GM12874 (cell line): ENCODE results near the gene LGALS7.

Experiments used
- TF ChIP-seq, protein P1 (sequence below): IDR thresholded peaks from 2 replicates; pipeline ENCODE4 v1.5.1; 2011; ENCODE audit warnings: low read depth, mild to moderate bottlenecking, control low read depth, low read length, moderate library complexity; ENCODE audit not compliant: insufficient read depth

The LGALS7 gene

DNA sequence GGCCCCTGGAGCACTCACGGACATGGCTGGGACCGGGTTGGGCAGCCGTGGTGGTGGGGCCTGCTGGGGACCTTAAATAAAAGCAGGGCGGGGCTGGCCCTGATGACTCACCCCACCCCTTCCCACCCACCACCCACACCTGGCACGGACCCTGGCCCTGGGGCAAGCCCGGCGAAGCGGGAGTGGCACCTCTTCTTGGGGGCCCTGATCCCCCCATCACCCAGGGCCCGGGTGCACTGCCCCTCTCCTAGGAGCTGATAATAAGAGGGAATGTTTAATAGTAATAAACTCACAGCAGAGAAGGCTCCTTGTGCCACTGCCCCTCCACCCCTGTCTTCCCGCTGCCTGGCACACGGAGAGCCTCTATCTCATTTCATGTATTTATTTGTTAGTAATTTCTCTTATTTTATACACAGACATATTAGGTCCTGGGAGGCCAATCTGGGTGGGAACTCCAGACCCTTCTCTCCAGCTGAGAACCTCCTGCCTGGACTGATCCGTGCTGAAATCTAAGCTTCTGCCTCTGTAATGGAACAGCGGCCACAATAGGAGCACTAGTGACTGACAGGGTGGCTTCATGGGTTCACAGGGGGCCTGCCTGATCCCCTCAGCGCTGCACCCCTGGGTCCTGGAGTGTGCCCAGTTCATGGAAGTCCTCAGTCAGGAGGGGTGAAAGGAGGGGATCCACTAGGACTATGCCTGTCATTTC is at the start of gene LGALS7:
LGALS7 (minus strand) TSS at position 49 of the 709 bp plus-strand sequence; CDS start at position 24, 25 bp downstream.
- TF ChIP-seq, protein P1, sequence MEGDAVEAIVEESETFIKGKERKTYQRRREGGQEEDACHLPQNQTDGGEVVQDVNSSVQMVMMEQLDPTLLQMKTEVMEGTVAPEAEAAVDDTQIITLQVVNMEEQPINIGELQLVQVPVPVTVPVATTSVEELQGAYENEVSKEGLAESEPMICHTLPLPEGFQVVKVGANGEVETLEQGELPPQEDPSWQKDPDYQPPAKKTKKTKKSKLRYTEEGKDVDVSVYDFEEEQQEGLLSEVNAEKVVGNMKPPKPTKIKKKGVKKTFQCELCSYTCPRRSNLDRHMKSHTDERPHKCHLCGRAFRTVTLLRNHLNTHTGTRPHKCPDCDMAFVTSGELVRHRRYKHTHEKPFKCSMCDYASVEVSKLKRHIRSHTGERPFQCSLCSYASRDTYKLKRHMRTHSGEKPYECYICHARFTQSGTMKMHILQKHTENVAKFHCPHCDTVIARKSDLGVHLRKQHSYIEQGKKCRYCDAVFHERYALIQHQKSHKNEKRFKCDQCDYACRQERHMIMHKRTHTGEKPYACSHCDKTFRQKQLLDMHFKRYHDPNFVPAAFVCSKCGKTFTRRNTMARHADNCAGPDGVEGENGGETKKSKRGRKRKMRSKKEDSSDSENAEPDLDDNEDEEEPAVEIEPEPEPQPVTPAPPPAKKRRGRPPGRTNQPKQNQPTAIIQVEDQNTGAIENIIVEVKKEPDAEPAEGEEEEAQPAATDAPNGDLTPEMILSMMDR, result no peak

DNA sequence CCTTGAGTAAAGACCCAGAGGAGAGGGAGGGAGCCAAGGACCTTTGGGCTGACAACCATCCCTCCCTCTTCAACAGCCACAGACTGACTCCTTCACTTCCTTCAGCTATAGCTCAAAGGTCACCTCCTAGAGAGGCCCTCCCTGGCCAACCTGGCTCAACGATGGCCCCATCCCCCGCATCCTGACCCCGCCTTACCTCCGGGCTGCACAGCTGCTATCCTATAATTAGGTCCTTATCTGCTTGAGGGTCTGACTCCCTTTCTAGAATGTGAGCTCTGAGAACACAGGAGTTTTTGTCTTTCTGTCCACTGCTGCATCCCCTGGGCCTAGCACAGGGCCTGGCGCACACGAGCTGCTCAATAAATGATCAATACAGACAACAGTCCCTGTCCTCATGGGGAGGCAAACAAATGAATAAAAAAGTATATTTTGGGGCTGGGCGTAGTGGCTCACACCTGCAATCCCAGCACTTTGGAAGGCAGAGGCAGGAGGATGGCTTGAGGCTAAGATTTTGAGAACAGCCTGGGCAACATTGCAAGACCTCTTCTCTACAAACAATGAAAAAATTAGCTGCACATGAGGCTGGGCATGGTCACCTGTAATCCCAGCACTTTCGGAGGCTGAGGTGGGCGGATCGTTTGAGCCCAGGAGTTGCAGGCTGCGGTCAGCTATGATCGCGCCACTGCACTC is 46.1 kb upstream of the LGALS7 start:
- TF ChIP-seq, protein P1, result no peak

DNA sequence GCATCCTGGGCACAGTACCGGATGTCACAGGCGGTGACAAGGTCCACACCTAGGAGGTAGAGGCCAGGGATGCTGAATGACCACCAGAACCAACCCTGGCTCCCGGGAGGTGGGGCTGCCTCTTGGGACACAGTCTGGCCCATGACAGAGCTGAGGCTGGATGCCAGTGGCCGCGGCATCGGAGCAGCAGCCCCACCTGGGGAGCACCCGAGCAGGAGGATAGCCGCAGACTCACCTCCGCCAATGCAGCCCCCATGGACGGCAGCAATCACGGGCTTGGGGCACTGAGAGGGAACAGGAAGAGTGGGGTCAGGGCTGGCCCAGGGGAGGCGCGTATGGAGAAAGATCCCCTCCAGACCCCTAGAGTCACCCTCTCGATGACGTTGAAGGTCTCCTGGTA is 43.8 kb upstream of the LGALS7 start:
- TF ChIP-seq, protein P1, result no peak

DNA sequence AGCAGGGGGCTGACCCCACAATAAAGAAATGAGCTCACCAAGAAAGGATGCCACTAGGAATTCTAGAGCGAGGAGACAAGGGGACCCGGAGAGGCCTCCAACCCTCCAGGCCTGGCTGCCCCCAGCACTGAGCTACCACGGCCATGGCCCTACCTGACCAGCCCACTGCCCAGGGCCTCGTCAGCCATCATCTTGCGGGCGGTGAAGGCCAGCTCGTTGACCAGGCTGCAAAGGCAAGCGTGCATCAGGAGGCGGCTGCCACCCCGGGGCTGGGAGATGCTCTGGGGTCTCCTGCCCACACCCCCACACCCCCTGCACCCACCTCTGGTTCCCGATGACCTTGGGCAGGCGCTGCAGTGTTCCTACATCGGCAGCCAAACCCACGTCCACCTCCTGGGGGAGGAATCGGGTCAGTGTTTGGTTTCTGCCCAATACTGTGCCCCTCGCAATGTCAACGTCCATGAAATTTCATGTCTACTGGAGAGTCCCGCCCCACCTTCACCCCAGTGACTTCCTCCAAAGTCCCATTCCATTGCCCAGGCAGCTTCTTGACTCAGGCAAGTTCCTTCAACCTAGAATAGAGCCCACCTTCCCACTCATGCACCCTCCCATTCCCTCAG is 42.9 kb upstream of the LGALS7 start:
- TF ChIP-seq, protein P1, result no peak

DNA sequence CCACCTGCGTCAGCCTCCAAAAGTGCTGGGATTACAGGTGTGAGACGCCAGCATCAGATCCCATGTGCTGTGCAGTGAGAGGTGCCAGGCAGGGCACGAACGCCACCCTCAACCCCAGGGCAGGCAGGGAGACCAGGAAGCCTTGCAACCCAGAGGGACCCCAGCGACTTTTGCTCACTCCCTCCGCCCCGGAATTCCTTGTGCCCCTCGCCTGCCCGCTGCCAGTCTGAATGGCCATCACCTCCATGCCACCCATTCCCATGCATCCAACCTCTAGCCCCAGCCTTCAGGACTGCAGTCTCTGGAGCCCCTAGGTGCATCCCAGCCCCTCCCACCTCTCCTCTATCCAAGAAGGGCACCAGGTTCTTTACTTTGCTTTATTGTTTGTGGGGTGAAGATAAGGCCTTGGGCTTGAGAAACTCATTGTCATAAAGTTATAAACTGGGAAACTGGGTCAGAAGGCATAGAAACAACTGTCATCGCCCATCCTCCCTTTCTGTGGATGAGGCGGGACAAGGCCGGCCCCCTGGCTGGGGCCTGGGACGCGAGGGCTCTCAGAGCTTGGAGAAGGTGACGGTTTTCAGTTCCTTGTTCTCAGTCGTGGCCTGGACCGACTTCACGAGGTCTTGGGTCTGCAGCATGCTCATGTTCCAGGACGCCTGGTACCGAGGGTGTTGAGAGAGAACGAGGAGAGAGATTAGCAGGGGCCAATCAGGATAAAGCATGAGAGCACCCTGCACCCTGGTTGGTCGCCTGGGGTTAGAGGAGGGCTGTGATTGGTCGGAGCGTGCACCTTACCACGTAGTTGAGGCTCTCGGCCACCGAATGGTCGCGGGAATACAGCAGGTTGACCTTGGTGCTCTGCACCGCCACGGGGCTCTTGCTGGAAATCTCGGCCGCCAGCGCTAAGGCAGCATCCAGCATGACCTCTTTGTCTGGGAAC is 42.0 kb upstream of the LGALS7 start:
- TF ChIP-seq, protein P1, result no peak

DNA sequence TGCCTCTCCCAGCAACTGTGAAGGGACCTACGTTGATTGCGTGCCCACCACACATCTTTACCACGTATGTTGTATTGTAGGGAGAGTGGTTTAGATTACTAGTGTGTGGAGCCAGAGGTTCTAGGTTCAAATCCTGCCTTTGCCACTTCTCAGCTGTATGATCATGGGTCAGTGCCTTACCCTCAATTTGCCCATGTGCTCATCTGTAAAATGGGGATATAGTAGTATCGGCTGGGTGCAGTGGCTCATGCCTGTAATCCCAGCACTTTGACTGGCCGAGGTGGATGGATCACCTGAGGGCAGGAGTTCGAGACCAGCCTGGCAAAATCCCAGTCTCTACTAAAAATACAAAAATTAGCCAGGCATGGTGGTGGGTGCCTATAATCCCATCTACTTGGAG is 40.0 kb upstream of the LGALS7 start:
- TF ChIP-seq, protein P1, result no peak
